K562 (cell line): ENCODE results near the gene DENND4C. TPM values are rescaled to one million over a fixed set of nuclear protein-coding genes. Genes with fewer than 3 reads are reported as not detected.

Experiments used
- BACH1 ChIP-seq: fragments of 200-800 bp; sonication (Bioruptor generic); IDR thresholded peaks from 2 replicates; pipeline ENCODE4 v1.6.1; 2016; ENCODE audit warnings: missing genetic modification characterization, missing compliant biosample characterization
- DMBX1 ChIP-seq: fragments of 250-450 bp; sonication (Bioruptor Pico); IDR thresholded peaks from 2 replicates; pipeline ENCODE4 v1.8.0; 2022; ENCODE audit warnings: inconsistent platforms, mild to moderate bottlenecking, moderate library complexity, borderline replicate concordance
- EZH2 ChIP-seq: IDR thresholded peaks from 2 replicates; pipeline ENCODE4 v1.6.1; 2012; ENCODE audit warnings: low read depth, mild to moderate bottlenecking, inconsistent platforms, low read length, borderline replicate concordance
- NFE2 ChIP-seq: IDR thresholded peaks from 2 replicates; pipeline ENCODE4 v1.6.1; 2014; ENCODE audit warnings: antibody characterized with exemption, low read depth
- PPARD ChIP-seq: fragments of 250-450 bp; sonication (Bioruptor Pico); IDR thresholded peaks from 2 replicates; pipeline ENCODE4 v1.8.0; 2022; ENCODE audit warnings: inconsistent platforms, mild to moderate bottlenecking, moderate library complexity
- SMAD3 ChIP-seq: fragments of 450-650 bp; formaldehyde crosslinking; conservative IDR thresholded peaks from 2 replicates; pipeline ENCODE4 v1.4.0; 2020; ENCODE audit warnings: mild to moderate bottlenecking
- SMARCC2 ChIP-seq: fragments of 450-650 bp; IDR thresholded peaks from 2 replicates; pipeline ENCODE4 v1.6.1; 2017; ENCODE audit warnings: antibody characterized with exemption, moderate library complexity, mild to moderate bottlenecking, low read depth
- SNIP1 ChIP-seq: fragments of 450-650 bp; IDR thresholded peaks from 2 replicates; pipeline ENCODE4 v1.7.1; 2017; ENCODE audit warnings: low read depth, mild to moderate bottlenecking
- ZNF134 ChIP-seq: fragments of 250-450 bp; sonication (Bioruptor Pico); conservative IDR thresholded peaks from 2 replicates; pipeline ENCODE4 v1.4.0; 2020
- ZNF239 ChIP-seq: fragments of 250-450 bp; sonication (Bioruptor Pico); IDR thresholded peaks from 2 replicates; pipeline ENCODE4 v1.4.0; 2020; ENCODE audit warnings: mild to moderate bottlenecking
- ZNF589 ChIP-seq: fragments of 200-800 bp; sonication (Bioruptor generic); IDR thresholded peaks from 2 replicates; pipeline ENCODE4 v1.6.1; 2016; ENCODE audit warnings: low read depth, missing genetic modification characterization, missing compliant biosample characterization
- polyA plus RNA-seq, 8 experiments: library from polyadenylated mRNA; depleted of rRNA in 4 of 8; stranded (reverse) in 5 of 8; unstranded in 3 of 8; fragments of >200 nt; fragmentation: Nextera tagmentation in 2 of 8; fragmentation: Illumina TruSeq in 1 of 8; extraction: Ambion mirVana in 2 of 8; extraction: Trizol in 1 of 8; gene quantifications; 2 replicates each; pipeline versions ENCODE4 v1.2.1 to v1.2.3, GENCODE V29; 2011 to 2014; ENCODE audit warnings: inconsistent platforms in 1 of 8, missing spikeins in 1 of 8
- total RNA-seq, 7 experiments: library from RNA; depleted of rRNA in 6 of 7; stranded (reverse); fragments of >200 nt in 6 of 7; fragmentation: Illumina TruSeq in 2 of 7; extraction: Trizol in 2 of 7; gene quantifications; 2 replicates each; pipeline versions ENCODE4 v1.2.1 to v1.2.3, GENCODE V29; 2011 to 2021; ENCODE audit warnings: low replicate concordance in 1 of 7
- TF ChIP-seq, protein P1 (sequence below): fragments of 450-650 bp; IDR thresholded peaks from 2 replicates; pipeline ENCODE4 v1.6.1; 2017; ENCODE audit warnings: antibody characterized with exemption, mild to moderate bottlenecking
- TF ChIP-seq, protein P2 (sequence below): fragments of 250-450 bp; sonication (Bioruptor Pico); IDR thresholded peaks from 2 replicates; pipeline ENCODE4 v1.5.0; 2020; ENCODE audit warnings: mild to moderate bottlenecking, borderline replicate concordance
- TF ChIP-seq, protein P3 (sequence below): fragments of 250-450 bp; sonication (Bioruptor Pico); IDR thresholded peaks from 2 replicates; pipeline ENCODE4 v1.5.0; 2020; ENCODE audit warnings: mild to moderate bottlenecking
- TF ChIP-seq, protein P4 (sequence below): fragments of 450-650 bp; conservative IDR thresholded peaks from 2 replicates; pipeline ENCODE4 v1.6.1; 2016; ENCODE audit warnings: missing genetic modification characterization, low read depth, mild to moderate bottlenecking, control low read depth, missing compliant biosample characterization
- TF ChIP-seq, protein P5 (sequence below): conservative IDR thresholded peaks from 2 replicates; pipeline ENCODE4 v1.6.1; 2011; ENCODE audit warnings: low read depth, mild to moderate bottlenecking, low read length; ENCODE audit not compliant: control insufficient read depth

DENND4C gene
- total and polyA plus RNA-seq, 9 of the 15 experiments (the other 6 are each of a cell fraction or from before 2014, with no cell fraction given): 4.8 to 31.8 (median 13.9) TPM

DNA sequence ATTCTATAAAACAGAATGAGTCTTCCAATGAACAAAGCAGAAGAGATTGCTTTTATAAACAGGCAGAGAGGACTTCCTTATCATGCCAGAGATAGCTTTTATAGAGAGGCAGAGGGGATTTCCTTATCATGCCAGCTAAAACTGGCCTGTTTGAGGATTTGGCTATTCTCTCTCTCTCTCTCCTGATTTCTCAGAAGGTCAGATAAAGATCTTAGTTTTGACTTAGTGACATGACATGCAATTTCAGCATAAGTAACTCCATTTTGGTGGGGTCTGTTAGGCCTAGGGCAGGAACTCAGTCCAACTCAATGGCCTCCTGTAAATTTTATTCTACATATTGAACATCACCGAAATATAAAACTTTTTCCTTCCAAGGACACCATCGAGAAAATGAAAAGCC, 31.5 kb upstream of the DENND4C start (continued):
- TF ChIP-seq, protein P1, sequence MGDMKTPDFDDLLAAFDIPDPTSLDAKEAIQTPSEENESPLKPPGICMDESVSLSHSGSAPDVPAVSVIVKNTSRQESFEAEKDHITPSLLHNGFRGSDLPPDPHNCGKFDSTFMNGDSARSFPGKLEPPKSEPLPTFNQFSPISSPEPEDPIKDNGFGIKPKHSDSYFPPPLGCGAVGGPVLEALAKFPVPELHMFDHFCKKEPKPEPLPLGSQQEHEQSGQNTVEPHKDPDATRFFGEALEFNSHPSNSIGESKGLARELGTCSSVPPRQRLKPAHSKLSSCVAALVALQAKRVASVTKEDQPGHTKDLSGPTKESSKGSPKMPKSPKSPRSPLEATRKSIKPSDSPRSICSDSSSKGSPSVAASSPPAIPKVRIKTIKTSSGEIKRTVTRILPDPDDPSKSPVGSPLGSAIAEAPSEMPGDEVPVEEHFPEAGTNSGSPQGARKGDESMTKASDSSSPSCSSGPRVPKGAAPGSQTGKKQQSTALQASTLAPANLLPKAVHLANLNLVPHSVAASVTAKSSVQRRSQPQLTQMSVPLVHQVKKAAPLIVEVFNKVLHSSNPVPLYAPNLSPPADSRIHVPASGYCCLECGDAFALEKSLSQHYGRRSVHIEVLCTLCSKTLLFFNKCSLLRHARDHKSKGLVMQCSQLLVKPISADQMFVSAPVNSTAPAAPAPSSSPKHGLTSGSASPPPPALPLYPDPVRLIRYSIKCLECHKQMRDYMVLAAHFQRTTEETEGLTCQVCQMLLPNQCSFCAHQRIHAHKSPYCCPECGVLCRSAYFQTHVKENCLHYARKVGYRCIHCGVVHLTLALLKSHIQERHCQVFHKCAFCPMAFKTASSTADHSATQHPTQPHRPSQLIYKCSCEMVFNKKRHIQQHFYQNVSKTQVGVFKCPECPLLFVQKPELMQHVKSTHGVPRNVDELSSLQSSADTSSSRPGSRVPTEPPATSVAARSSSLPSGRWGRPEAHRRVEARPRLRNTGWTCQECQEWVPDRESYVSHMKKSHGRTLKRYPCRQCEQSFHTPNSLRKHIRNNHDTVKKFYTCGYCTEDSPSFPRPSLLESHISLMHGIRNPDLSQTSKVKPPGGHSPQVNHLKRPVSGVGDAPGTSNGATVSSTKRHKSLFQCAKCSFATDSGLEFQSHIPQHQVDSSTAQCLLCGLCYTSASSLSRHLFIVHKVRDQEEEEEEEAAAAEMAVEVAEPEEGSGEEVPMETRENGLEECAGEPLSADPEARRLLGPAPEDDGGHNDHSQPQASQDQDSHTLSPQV: 0 out of 2 replicates have a peak, but pooled peaks have one; percentile 41
- TF ChIP-seq SNIP1: no peak
- TF ChIP-seq EZH2: no peak
- TF ChIP-seq, protein P2, sequence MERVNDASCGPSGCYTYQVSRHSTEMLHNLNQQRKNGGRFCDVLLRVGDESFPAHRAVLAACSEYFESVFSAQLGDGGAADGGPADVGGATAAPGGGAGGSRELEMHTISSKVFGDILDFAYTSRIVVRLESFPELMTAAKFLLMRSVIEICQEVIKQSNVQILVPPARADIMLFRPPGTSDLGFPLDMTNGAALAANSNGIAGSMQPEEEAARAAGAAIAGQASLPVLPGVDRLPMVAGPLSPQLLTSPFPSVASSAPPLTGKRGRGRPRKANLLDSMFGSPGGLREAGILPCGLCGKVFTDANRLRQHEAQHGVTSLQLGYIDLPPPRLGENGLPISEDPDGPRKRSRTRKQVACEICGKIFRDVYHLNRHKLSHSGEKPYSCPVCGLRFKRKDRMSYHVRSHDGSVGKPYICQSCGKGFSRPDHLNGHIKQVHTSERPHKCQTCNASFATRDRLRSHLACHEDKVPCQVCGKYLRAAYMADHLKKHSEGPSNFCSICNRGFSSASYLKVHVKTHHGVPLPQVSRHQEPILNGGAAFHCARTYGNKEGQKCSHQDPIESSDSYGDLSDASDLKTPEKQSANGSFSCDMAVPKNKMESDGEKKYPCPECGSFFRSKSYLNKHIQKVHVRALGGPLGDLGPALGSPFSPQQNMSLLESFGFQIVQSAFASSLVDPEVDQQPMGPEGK (CRISPR knock-in tag): peak; percentile 90
- TF ChIP-seq, protein P3, sequence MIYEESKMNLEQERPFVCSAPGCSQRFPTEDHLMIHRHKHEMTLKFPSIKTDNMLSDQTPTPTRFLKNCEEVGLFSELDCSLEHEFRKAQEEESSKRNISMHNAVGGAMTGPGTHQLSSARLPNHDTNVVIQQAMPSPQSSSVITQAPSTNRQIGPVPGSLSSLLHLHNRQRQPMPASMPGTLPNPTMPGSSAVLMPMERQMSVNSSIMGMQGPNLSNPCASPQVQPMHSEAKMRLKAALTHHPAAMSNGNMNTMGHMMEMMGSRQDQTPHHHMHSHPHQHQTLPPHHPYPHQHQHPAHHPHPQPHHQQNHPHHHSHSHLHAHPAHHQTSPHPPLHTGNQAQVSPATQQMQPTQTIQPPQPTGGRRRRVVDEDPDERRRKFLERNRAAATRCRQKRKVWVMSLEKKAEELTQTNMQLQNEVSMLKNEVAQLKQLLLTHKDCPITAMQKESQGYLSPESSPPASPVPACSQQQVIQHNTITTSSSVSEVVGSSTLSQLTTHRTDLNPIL (CRISPR knock-in tag): 0 out of 2 replicates have a peak, but pooled peaks have one; percentile 72
- TF ChIP-seq NFE2: peak; percentile 28; the same call in 1 of the 2 replicates
- TF ChIP-seq, protein P4, sequence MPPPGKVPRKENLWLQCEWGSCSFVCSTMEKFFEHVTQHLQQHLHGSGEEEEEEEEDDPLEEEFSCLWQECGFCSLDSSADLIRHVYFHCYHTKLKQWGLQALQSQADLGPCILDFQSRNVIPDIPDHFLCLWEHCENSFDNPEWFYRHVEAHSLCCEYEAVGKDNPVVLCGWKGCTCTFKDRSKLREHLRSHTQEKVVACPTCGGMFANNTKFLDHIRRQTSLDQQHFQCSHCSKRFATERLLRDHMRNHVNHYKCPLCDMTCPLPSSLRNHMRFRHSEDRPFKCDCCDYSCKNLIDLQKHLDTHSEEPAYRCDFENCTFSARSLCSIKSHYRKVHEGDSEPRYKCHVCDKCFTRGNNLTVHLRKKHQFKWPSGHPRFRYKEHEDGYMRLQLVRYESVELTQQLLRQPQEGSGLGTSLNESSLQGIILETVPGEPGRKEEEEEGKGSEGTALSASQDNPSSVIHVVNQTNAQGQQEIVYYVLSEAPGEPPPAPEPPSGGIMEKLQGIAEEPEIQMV: 0 out of 2 replicates have a peak, but pooled peaks have one; percentile 13
- no peak for TF ChIP-seq SMARCC2
- TF ChIP-seq BACH1: peak; percentile 50; the same call in 1 of the 2 replicates
- TF ChIP-seq DMBX1: 0 out of 2 replicates have a peak, but pooled peaks have one; percentile 41
- TF ChIP-seq, protein P5, sequence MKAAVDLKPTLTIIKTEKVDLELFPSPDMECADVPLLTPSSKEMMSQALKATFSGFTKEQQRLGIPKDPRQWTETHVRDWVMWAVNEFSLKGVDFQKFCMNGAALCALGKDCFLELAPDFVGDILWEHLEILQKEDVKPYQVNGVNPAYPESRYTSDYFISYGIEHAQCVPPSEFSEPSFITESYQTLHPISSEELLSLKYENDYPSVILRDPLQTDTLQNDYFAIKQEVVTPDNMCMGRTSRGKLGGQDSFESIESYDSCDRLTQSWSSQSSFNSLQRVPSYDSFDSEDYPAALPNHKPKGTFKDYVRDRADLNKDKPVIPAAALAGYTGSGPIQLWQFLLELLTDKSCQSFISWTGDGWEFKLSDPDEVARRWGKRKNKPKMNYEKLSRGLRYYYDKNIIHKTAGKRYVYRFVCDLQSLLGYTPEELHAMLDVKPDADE: no peak
- no peak for TF ChIP-seq PPARD (CRISPR knock-in tag)
- 0 out of 2 replicates have a peak, but pooled peaks have one; percentile 43 for TF ChIP-seq ZNF134 (CRISPR knock-in tag)
- peak; percentile 84 for TF ChIP-seq ZNF239
- TF ChIP-seq SMAD3: peak; percentile 89
- TF ChIP-seq ZNF589 (CRISPR knock-in tag): peak; percentile 85; the same call in 1 of the 2 replicates
